CD4-positive, alpha-beta T cell (primary cell): ENCODE results near the gene EMP1. TPM values are rescaled to one million over a fixed set of nuclear protein-coding genes. Genes with fewer than 3 reads are reported as not detected.

Experiments used
- ATAC-seq: fragments of 200-7000 bp; cut with Tn5 transposase; one replicate; pipeline ENCODE4 v1.10.0; 2022; ENCODE audit warnings: mild to moderate bottlenecking; ENCODE audit not compliant: poor library complexity
- CTCF ChIA-PET: fragments of 350-600 bp; sonication (Branson Sonifier 250); formaldehyde crosslinking; loops from one replicate; lab custom pipeline; 2021; ENCODE audit warnings: antibody characterized with exemption, inconsistent platforms; lab: Charles Lee
- POLR2A ChIA-PET: fragments of 350-600 bp; sonication (Branson Sonifier 250); formaldehyde crosslinking; loops from one replicate; lab custom pipeline; 2021; ENCODE audit warnings: antibody characterized with exemption, inconsistent platforms; lab: Charles Lee
- DNase-seq, 14 experiments: peaks; one replicate each; pipeline ENCODE4 v3.0.0-alpha.2; 2013 to 2020; ENCODE audit warnings: mixed read lengths in 2 of 14
- H3K27ac ChIP-seq, 2 donors: one replicate each; pipeline versions ENCODE4 v1.5.1 to v1.7.0; 2013; ENCODE audit warnings: low read length in 2 of 2, low read depth in 1 of 2, mild to moderate bottlenecking in 1 of 2
- H3K27me3 ChIP-seq, 2 experiments: 1 replicate in 1 of 2; 2 replicates in 1 of 2; pipeline versions ENCODE4 v1.6.1 to v1.7.0; 2013; ENCODE audit warnings: low read length in 2 of 2, control low read depth in 1 of 2, mild to moderate bottlenecking in 1 of 2, moderate library complexity in 1 of 2; ENCODE audit not compliant: insufficient read depth in 2 of 2, control insufficient read depth in 1 of 2
- H3K36me3 ChIP-seq: one replicate; pipeline ENCODE4 v1.6.1; 2013; ENCODE audit warnings: low read length, control low read depth; ENCODE audit not compliant: insufficient read depth
- H3K4me1 ChIP-seq: one replicate; pipeline ENCODE4 v1.6.1; 2013; ENCODE audit warnings: low read length, control low read depth; ENCODE audit not compliant: insufficient read depth
- H3K4me3 ChIP-seq: one replicate; pipeline ENCODE4 v1.5.1; 2013; ENCODE audit warnings: mild to moderate bottlenecking, low read length, moderate library complexity
- H3K9me3 ChIP-seq, 2 experiments: 1 replicate in 1 of 2; 2 replicates in 1 of 2; pipeline versions ENCODE4 v1.6.1 to v1.7.0; 2013; ENCODE audit warnings: low read length in 2 of 2, mild to moderate bottlenecking in 2 of 2, control low read depth in 1 of 2, moderate library complexity in 1 of 2; ENCODE audit not compliant: control insufficient read depth in 1 of 2, insufficient read depth in 1 of 2
- H3K27ac Mint-ChIP-seq: one replicate; pipeline ENCODE4 v1.8.0; 2020; ENCODE audit warnings: mixed read lengths
- H3K27me3 Mint-ChIP-seq: one replicate; pipeline ENCODE4 v1.8.0; 2021; ENCODE audit warnings: mixed read lengths
- H3K36me3 Mint-ChIP-seq: one replicate; pipeline ENCODE4 v1.8.0; 2021; ENCODE audit warnings: low read depth, mixed read lengths
- H3K4me1 Mint-ChIP-seq: one replicate; pipeline ENCODE4 v1.8.0; 2021; ENCODE audit warnings: low read depth, mixed read lengths
- H3K4me3 Mint-ChIP-seq: one replicate; pipeline ENCODE4 v1.8.0; 2020; ENCODE audit warnings: mild to moderate bottlenecking, mixed read lengths
- H3K9me3 Mint-ChIP-seq: one replicate; pipeline ENCODE4 v1.8.0; 2020; ENCODE audit warnings: mixed read lengths
- CTCF ChIP-seq: fragments of 200-600 bp; IDR thresholded peaks from one replicate; pipeline ENCODE4 v1.8.0; 2022; ENCODE audit warnings: antibody characterized with exemption, mild to moderate bottlenecking
- intact Hi-C, 2 experiments: fragments of 100-400 bp; cut with DNase I in 1 of 2; cut with micrococcal nuclease in 1 of 2; formaldehyde crosslinking; loops; one replicate each; pipeline versions ENCODE4 v1.15.1 to v1.9.0; 2023 to 2025; cut with DNase I, micrococcal nuclease
- total RNA-seq, 174 experiments: library from RNA in 2 of 174; stranded (reverse) in 2 of 174; gene quantifications; one replicate each; pipeline ENCODE4 v1.2.3 and lab custom pipeline; 2021 to 2026

EMP1 gene
- total RNA-seq, 2 experiments from 2014 or later, result 9.0 to 9.1 TPM

- H3K27me3 ChIP-seq, result peaks cover 0 to 2% of the 10 kb centered on the region in 2 experiments
- no peak for DNase-seq
- intact Hi-C loops, result no loop called here
- H3K4me1 Mint-ChIP-seq, result no peaks in the 10 kb centered on the region
- no peak overlapping the region for H3K4me3 ChIP-seq
- no peak overlapping the region for H3K4me3 Mint-ChIP-seq
- no peak for ATAC-seq
- TF ChIP-seq CTCF, result no peak
- H3K9me3 Mint-ChIP-seq, result no peaks in the 10 kb centered on the region
- no peaks in the 10 kb centered on the region for H3K36me3 ChIP-seq
- H3K27me3 Mint-ChIP-seq, result no peaks in the 10 kb centered on the region
- CTCF ChIA-PET, result no interaction called here
- H3K4me1 ChIP-seq, result no peaks in the 10 kb centered on the region
- H3K27ac ChIP-seq, result no peak overlapping the region
- H3K27ac Mint-ChIP-seq, result no peak overlapping the region
- H3K9me3 ChIP-seq, result no peaks in the 10 kb centered on the region
- no peaks in the 10 kb centered on the region for H3K36me3 Mint-ChIP-seq
- POLR2A ChIA-PET, result no interaction called here
Measured at GRCh38 chr12:13156277-13156676, 40.2 kb upstream of the EMP1 start.

GRCh38 chr12:13161172-13161571, 35.4 kb upstream of the EMP1 start:
- no peak overlapping the region for H3K27ac ChIP-seq
- no peak overlapping the region for H3K4me3 Mint-ChIP-seq
- peaks cover 0 to 2% of the 10 kb centered on the region in 2 experiments for H3K27me3 ChIP-seq
- H3K4me3 ChIP-seq, result no peak overlapping the region
- ChIA-PET POLR2A (no interaction called here), CTCF (interaction anchor here (1.7 kb wide), 1 partner anchor 51 kb away, joined by 5 read pairs; no protein-coding TSS in a partner anchor)
- peaks cover 14% of the 10 kb centered on the region for H3K4me1 ChIP-seq
- no peaks in the 10 kb centered on the region for H3K36me3 ChIP-seq
- H3K36me3 Mint-ChIP-seq, result no peaks in the 10 kb centered on the region
- ATAC-seq, result no peak
- no peak for TF ChIP-seq CTCF
- no peaks in the 10 kb centered on the region for H3K9me3 ChIP-seq
- no peak for DNase-seq
- no peak overlapping the region for H3K27ac Mint-ChIP-seq
- H3K27me3 Mint-ChIP-seq, result no peaks in the 10 kb centered on the region
- H3K9me3 Mint-ChIP-seq, result no peaks in the 10 kb centered on the region
- peaks cover 19% of the 10 kb centered on the region for H3K4me1 Mint-ChIP-seq
- intact Hi-C loops, result no loop called here

- no peak overlapping the region for H3K27ac Mint-ChIP-seq
- CTCF ChIA-PET, result no interaction called here
Measured at GRCh38 chr12:13162904-13163303, 33.6 kb upstream of the EMP1 start.

More at GRCh38 chr12:13162904-13163303, 33.6 kb upstream of the EMP1 start:
- H3K4me1 ChIP-seq, result peaks cover 24% of the 10 kb centered on the region
- peaks cover 26% of the 10 kb centered on the region for H3K4me1 Mint-ChIP-seq
- no peaks in the 10 kb centered on the region for H3K36me3 Mint-ChIP-seq
- intact Hi-C loops, result loop anchor here in 1 of 2 experiments (2.0 kb wide), 1 partner anchor 60 kb away; the partner anchor contains the start of gene GSG1
- no peak for TF ChIP-seq CTCF
- H3K4me3 ChIP-seq, result no peak overlapping the region
- no peak for DNase-seq
- H3K27me3 ChIP-seq, result peaks cover 0 to under 1% of the 10 kb centered on the region in 2 experiments
- H3K4me3 Mint-ChIP-seq, result no peak overlapping the region
- no peak overlapping the region for H3K27ac ChIP-seq
- ATAC-seq, result no peak
- H3K36me3 ChIP-seq, result no peaks in the 10 kb centered on the region
- H3K9me3 Mint-ChIP-seq, result no peaks in the 10 kb centered on the region
- no peaks in the 10 kb centered on the region for H3K27me3 Mint-ChIP-seq
- H3K9me3 ChIP-seq, result peaks cover 0 to 3% of the 10 kb centered on the region in 2 experiments
- POLR2A ChIA-PET, result no interaction called here
